ENCODE results near the gene SUN1.

- TF ChIP-seq GATA3 (IDR thresholded peaks at IDR 0.05; ENCODE audit: low read depth, low read length) (no peak), GATA2 (IDR thresholded peaks at IDR 0.05; ENCODE audit: low read depth, low read length) (no peak)
Observed at GRCh38 chr7:794207-794606, 38.1 kb upstream of the SUN1 start.

All from SH-SY5Y (cell line).